A673 (cell line): ENCODE results near the gene ZNF582.
"Not testable (repeated sequence)": the region's sequence is repeated elsewhere in the genome, so short reads cannot be mapped to it uniquely, and the experiment has no call there.

Experiments
- EZH2 ChIP-seq: fragments of 200-600 bp; sonication (generic); IDR thresholded peaks from 2 replicates; pipeline ENCODE4 v1.6.1; 2017; ENCODE audit warnings: borderline replicate concordance, low read depth, mild to moderate bottlenecking, mixed read lengths, antibody characterized with exemption, low read length; ENCODE audit not compliant: poor library complexity, severe bottlenecking
- TF ChIP-seq, protein P1 (sequence below): fragments of 300-800, 200-600 bp; sonication (generic); conservative IDR thresholded peaks from 2 replicates; pipeline ENCODE4 v1.5.1; 2017; ENCODE audit warnings: low read depth, mild to moderate bottlenecking, antibody characterized with exemption, low read length, moderate library complexity, mixed read lengths

DNA sequence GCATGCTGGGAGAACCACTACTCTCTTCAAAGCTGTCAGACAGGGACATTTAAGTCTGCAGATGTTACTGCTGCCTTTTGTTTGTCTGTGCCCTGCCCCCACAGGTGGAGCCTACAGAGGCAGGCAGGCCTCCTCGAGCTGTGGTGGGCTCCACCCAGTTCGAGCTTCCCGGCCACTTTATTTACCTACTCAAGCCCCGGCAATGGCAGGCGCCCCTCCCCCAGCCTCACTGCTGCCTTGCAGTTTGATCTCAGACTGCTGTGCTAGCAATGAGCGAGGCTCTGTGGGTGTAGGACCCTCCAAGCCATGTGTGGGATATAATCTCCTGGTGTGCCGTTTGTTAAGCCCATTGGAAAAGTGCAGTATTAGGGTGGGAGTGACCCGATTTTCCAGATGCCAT lies 56.3 kb downstream of the ZNF582 start:
- TF ChIP-seq, protein P1, sequence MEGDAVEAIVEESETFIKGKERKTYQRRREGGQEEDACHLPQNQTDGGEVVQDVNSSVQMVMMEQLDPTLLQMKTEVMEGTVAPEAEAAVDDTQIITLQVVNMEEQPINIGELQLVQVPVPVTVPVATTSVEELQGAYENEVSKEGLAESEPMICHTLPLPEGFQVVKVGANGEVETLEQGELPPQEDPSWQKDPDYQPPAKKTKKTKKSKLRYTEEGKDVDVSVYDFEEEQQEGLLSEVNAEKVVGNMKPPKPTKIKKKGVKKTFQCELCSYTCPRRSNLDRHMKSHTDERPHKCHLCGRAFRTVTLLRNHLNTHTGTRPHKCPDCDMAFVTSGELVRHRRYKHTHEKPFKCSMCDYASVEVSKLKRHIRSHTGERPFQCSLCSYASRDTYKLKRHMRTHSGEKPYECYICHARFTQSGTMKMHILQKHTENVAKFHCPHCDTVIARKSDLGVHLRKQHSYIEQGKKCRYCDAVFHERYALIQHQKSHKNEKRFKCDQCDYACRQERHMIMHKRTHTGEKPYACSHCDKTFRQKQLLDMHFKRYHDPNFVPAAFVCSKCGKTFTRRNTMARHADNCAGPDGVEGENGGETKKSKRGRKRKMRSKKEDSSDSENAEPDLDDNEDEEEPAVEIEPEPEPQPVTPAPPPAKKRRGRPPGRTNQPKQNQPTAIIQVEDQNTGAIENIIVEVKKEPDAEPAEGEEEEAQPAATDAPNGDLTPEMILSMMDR, result not testable (repeated sequence)
- TF ChIP-seq EZH2, result not testable (repeated sequence)
